K562 (cell line): ENCODE data around the gene PLOD1. TPM values are rescaled to one million over a fixed set of nuclear protein-coding genes. Genes with fewer than 3 reads are reported as not detected.

ENCODE experiments used
- ATAC-seq: fragments of 200-7000 bp; cut with Tn5 transposase; 3 replicates; pipeline ENCODE4 v1.9.1; 2020; ENCODE audit warnings: moderate library complexity
- BruUV-seq: library from RNA; stranded (reverse); fragments of 400-500 nt; replicated peaks from 2 replicates; lab custom pipeline; 2021; lab: Mats Ljungman, UMichigan
- CTCF ChIA-PET: fragments of 300-600 bp; formaldehyde crosslinking; extraction: SDS; loops from one replicate; lab custom pipeline; 2021; ENCODE audit warnings: low intra/inter-chr PET ratio; lab: Yijun Ruan, JAX
- POLR2A ChIA-PET: fragments of 300-600, 350-650 bp; sonication (Branson Sonifier 250); formaldehyde crosslinking; extraction: SDS; loops from one replicate; lab custom pipeline; 2021; ENCODE audit warnings: antibody characterized with exemption, inconsistent platforms; lab: Yijun Ruan, JAX
- DNase-seq, 4 experiments: peaks; one replicate each; pipeline versions ENCODE4 v3.0.0 to v3.0.0-alpha.2; 2011 to 2018; ENCODE audit warnings: low spot score in 3 of 4, mixed read lengths in 3 of 4; ENCODE audit errors: extremely low read depth in 1 of 4
- FAIRE-seq: peaks from 2 replicates; lab custom pipeline; 2011; peaks lifted over from hg19 to GRCh38; lab: Jason Lieb, UNC
- H2AFZ ChIP-seq: 2 replicates; pipeline ENCODE4 v1.6.0; 2011; ENCODE audit warnings: low read depth, low read length, control low read depth, inconsistent platforms
- H3K27ac ChIP-seq: fragments of 200-600 bp; 3 replicates; pipeline ENCODE4 v1.8.0; 2011; ENCODE audit warnings: low read depth, mild to moderate bottlenecking, control low read depth, inconsistent platforms, low read length, moderate library complexity, mixed read lengths; ENCODE audit errors: extremely low read depth
- H3K27me3 ChIP-seq, 2 experiments: fragments of 300-600 bp in 1 of 2; 2 replicates in 1 of 2; 3 replicates in 1 of 2; pipeline versions ENCODE4 v1.6.0 to v1.8.0; 2011; ENCODE audit warnings: inconsistent platforms in 2 of 2, low read length in 2 of 2, mild to moderate bottlenecking in 1 of 2, mixed read lengths in 1 of 2, moderate library complexity in 1 of 2; ENCODE audit not compliant: control insufficient read depth in 2 of 2, insufficient read depth in 2 of 2
- H3K36me3 ChIP-seq: fragments of 300-600 bp; 3 replicates; pipeline ENCODE4 v1.8.0; 2011; ENCODE audit warnings: mild to moderate bottlenecking, low read length, inconsistent platforms; ENCODE audit not compliant: control insufficient read depth, insufficient read depth
- H3K4me1 ChIP-seq, 2 experiments: fragments of 200-600 bp in 1 of 2; replicated peaks in 1 of 2; 2 replicates in 1 of 2; 3 replicates in 1 of 2; pipeline versions ENCODE4 v1.5.1 to v1.8.0; 2011; ENCODE audit warnings: inconsistent platforms in 2 of 2, low read length in 2 of 2, mild to moderate bottlenecking in 1 of 2, mixed read lengths in 1 of 2, moderate library complexity in 1 of 2; ENCODE audit not compliant: control insufficient read depth in 2 of 2, insufficient read depth in 2 of 2
- H3K4me2 ChIP-seq: 2 replicates; pipeline ENCODE4 v1.6.1; 2011; ENCODE audit warnings: low read length, control low read depth, inconsistent platforms, mixed read lengths; ENCODE audit not compliant: insufficient read depth
- H3K4me3 ChIP-seq: fragments of 200-600 bp; sonication (generic), shearing (Covaris generic); 2 replicates; pipeline ENCODE4 v1.5.1; 2016; ENCODE audit warnings: control low read depth, inconsistent platforms
- H3K79me2 ChIP-seq: fragments of 200-600 bp; 3 replicates; pipeline ENCODE4 v1.8.0; 2011; ENCODE audit warnings: low read length, inconsistent platforms; ENCODE audit not compliant: control insufficient read depth, insufficient read depth
- H3K9ac ChIP-seq, 2 experiments: 2 replicates each; pipeline versions ENCODE4 v1.6.0 to v1.6.1; 2011; ENCODE audit warnings: low read depth in 2 of 2, low read length in 2 of 2, control low read depth in 1 of 2, inconsistent platforms in 1 of 2, mild to moderate bottlenecking in 1 of 2, mixed read lengths in 1 of 2; ENCODE audit not compliant: insufficient read depth in 1 of 2
- H3K9me1 ChIP-seq: one replicate; pipeline ENCODE4 v1.6.0; 2011; ENCODE audit warnings: inconsistent platforms, mild to moderate bottlenecking, low read length, moderate library complexity; ENCODE audit not compliant: control insufficient read depth, insufficient read depth
- H3K9me3 ChIP-seq: replicated peaks from 2 replicates; pipeline ENCODE4 v1.5.1; 2011; ENCODE audit warnings: low read depth, low read length, inconsistent platforms; ENCODE audit not compliant: control insufficient read depth, insufficient read depth
- H4K20me1 ChIP-seq: replicated peaks from 2 replicates; pipeline ENCODE4 v1.6.1; 2011; ENCODE audit warnings: low read length, inconsistent platforms, mixed read lengths; ENCODE audit not compliant: control insufficient read depth, insufficient read depth
- CBX2 ChIP-seq: fragments of 200-600 bp; sonication (generic); IDR thresholded peaks from one replicate; pipeline ENCODE4 v1.6.1; 2012; ENCODE audit warnings: mild to moderate bottlenecking, low read length, inconsistent platforms; ENCODE audit not compliant: insufficient read depth, poor library complexity, severe bottlenecking
- CBX8 ChIP-seq: fragments of 200-600 bp; sonication (generic); IDR thresholded peaks from 2 replicates; pipeline ENCODE4 v1.6.1; 2012; ENCODE audit warnings: borderline replicate concordance, mixed run types, low read depth, mild to moderate bottlenecking, moderate library complexity, mixed read lengths, low read length, control low read depth, inconsistent platforms; ENCODE audit not compliant: poor library complexity, severe bottlenecking; ENCODE audit errors: extremely low read depth
- ELK1 ChIP-seq: sonication (generic); formaldehyde crosslinking; IDR thresholded peaks from 2 replicates; pipeline ENCODE4 v1.8.1; 2022; ENCODE audit warnings: missing genetic modification reagents
- HNRNPK ChIP-seq: fragments of 200-400 bp; formaldehyde crosslinking; IDR thresholded peaks from one replicate; pipeline ENCODE4 v1.6.1; 2018; ENCODE audit warnings: mild to moderate bottlenecking, low read depth, low read length; ENCODE audit not compliant: poor library complexity, severe bottlenecking
- MXI1 ChIP-seq: IDR thresholded peaks from 2 replicates; pipeline ENCODE4 v1.6.1; 2011; ENCODE audit warnings: low read depth, mild to moderate bottlenecking, improper control_type of control experiment, low read length
- NFATC3 ChIP-seq: fragments of 450-650 bp; IDR thresholded peaks from 2 replicates; pipeline ENCODE4 v1.6.1; 2017; ENCODE audit warnings: mild to moderate bottlenecking
- NFXL1 ChIP-seq: fragments of 450-650 bp; formaldehyde crosslinking; IDR thresholded peaks from 2 replicates; pipeline ENCODE4 v1.4.0; 2021; ENCODE audit warnings: mild to moderate bottlenecking
- SMARCA4 ChIP-seq: fragments of 450-650 bp; IDR thresholded peaks from 2 replicates; pipeline ENCODE4 v1.6.1; 2016
- ZBTB1 ChIP-seq: sonication (generic); formaldehyde crosslinking; IDR thresholded peaks from 2 replicates; pipeline ENCODE4 v1.8.1; 2023; ENCODE audit warnings: missing genetic modification reagents, low read depth, mild to moderate bottlenecking, borderline replicate concordance
- ZNF140 ChIP-seq: fragments of 250-450 bp; sonication (Bioruptor Pico); IDR thresholded peaks from 2 replicates; pipeline ENCODE4 v1.8.0; 2021; ENCODE audit warnings: moderate library complexity, mild to moderate bottlenecking, inconsistent platforms
- ZNF407 ChIP-seq: fragments of 450-650 bp; IDR thresholded peaks from 2 replicates; pipeline ENCODE4 v1.6.1; 2016; ENCODE audit warnings: low read depth
- WGBS: fragments of 100-300 bp; shearing (Covaris generic); methylation state at CpG from one replicate; pipeline ENCODE4 v1.1.6; 2016; ENCODE audit warnings: low coverage, mixed read lengths; ENCODE audit not compliant: insufficient coverage; ENCODE audit errors: missing lambda C conversion rate; 5-methylcytosine and 5-hydroxymethylcytosine counted together
- in situ Hi-C: fragments of 300-500 bp; cut with MboI; formaldehyde crosslinking; loops from 4 replicates; pipeline ENCODE4 v1.15.0; 2018; ENCODE audit warnings: inconsistent platforms, mixed read lengths
- intact Hi-C: fragments of 100-400 bp; cut with micrococcal nuclease; formaldehyde crosslinking; loops from 2 replicates; pipeline ENCODE4 v1.14.2; 2022
- polyA plus RNA-seq, 8 experiments: library from polyadenylated mRNA; depleted of rRNA in 4 of 8; stranded (reverse) in 5 of 8; unstranded in 3 of 8; fragments of >200 nt; fragmentation: Nextera tagmentation in 2 of 8; fragmentation: Illumina TruSeq in 1 of 8; extraction: Ambion mirVana in 2 of 8; extraction: Trizol in 1 of 8; gene quantifications; 2 replicates each; pipeline versions ENCODE4 v1.2.1 to v1.2.3, GENCODE V29; 2011 to 2014; ENCODE audit warnings: inconsistent platforms in 1 of 8, missing spikeins in 1 of 8
- total RNA-seq, 7 experiments: library from RNA; depleted of rRNA in 6 of 7; stranded (reverse); fragments of >200 nt in 6 of 7; fragmentation: Illumina TruSeq in 2 of 7; extraction: Trizol in 2 of 7; gene quantifications; 2 replicates each; pipeline versions ENCODE4 v1.2.1 to v1.2.3, GENCODE V29; 2011 to 2021; ENCODE audit warnings: low replicate concordance in 1 of 7
- TF ChIP-seq, protein P1 (sequence below): fragments of 450-650 bp; formaldehyde crosslinking; IDR thresholded peaks from 2 replicates; pipeline ENCODE4 v1.4.0; 2020; ENCODE audit warnings: mild to moderate bottlenecking, moderate library complexity

The PLOD1 gene
- total and polyA plus RNA-seq, 9 of the 15 experiments (the other 6 are each of a cell fraction or from before 2014, with no cell fraction given) = 16.6 to 90.8 (median 52.7) TPM

- no peak for DNase-seq
- H4K20me1 ChIP-seq = no peaks in the 10 kb centered on the region
- no peak overlapping the region for H2AFZ ChIP-seq
- no peaks in the 10 kb centered on the region for H3K9me3 ChIP-seq
- no peaks in the 10 kb centered on the region for H3K9me1 ChIP-seq
- peaks cover 29 to 37% of the 10 kb centered on the region in 2 experiments for H3K4me1 ChIP-seq
- in situ Hi-C loops = no loop called here
- H3K27me3 ChIP-seq = no peaks in the 10 kb centered on the region
- peaks cover 5% of the 10 kb centered on the region; the same call in 2 of the 3 replicates for H3K36me3 ChIP-seq
- BruUV-seq = no TSS peak
- no peak overlapping the region for H3K9ac ChIP-seq
- no peak for FAIRE-seq
- WGBS = 84% methylated on average over 10 of the region's 10 CpGs
- H3K79me2 ChIP-seq = peaks cover 27% of the 10 kb centered on the region
- ChIA-PET CTCF (no interaction called here), POLR2A (interaction anchor here (0.6 to 6.3 kb wide), 3 partner anchors 22 to 98 kb away, joined by 3 to 130 read pairs (median 4); no protein-coding TSS in a partner anchor)
- intact Hi-C loops = loop anchor here (5.0 kb wide), 1 partner anchor 85 kb away; the partner anchor contains the start of gene MIIP
- no peak for ATAC-seq
- no peak overlapping the region for H3K4me2 ChIP-seq
- H3K4me3 ChIP-seq = no peak overlapping the region
- H3K27ac ChIP-seq = no peak overlapping the region
- TF ChIP-seq ZBTB1 (CRISPR knock-in tag) (no peak), NFATC3 (no peak), HNRNPK (no peak), MXI1 (no peak), SMARCA4 (no peak), ELK1 (CRISPR knock-in tag) (no peak), NFXL1 (CRISPR knock-in tag) (no peak), ZNF407 (no peak), CBX2 (no peak), ZNF140 (no peak), CBX8 (no peak)
- TF ChIP-seq, protein P1, sequence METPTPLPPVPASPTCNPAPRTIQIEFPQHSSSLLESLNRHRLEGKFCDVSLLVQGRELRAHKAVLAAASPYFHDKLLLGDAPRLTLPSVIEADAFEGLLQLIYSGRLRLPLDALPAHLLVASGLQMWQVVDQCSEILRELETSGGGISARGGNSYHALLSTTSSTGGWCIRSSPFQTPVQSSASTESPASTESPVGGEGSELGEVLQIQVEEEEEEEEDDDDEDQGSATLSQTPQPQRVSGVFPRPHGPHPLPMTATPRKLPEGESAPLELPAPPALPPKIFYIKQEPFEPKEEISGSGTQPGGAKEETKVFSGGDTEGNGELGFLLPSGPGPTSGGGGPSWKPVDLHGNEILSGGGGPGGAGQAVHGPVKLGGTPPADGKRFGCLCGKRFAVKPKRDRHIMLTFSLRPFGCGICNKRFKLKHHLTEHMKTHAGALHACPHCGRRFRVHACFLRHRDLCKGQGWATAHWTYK = no peak
Observed at GRCh38 chr1:11931845-11932244, 2.7 kb upstream of the PLOD1 start.
